ENCODE data around the gene ZACN.
"Not testable (repeated sequence)": the region's sequence is repeated elsewhere in the genome, so short reads cannot be mapped to it uniquely, and the experiment has no call there.

ZACN gene

GRCh38 chr17:76078860-76079534 is at the start of gene ZACN:
TSS of gene ZACN (plus strand) at chr17:76079182. CDS start at chr17:76079265, 83 bp downstream.
- no peak for DNase-seq (ENCODE audit: low spot score)

- DNase-seq (ENCODE audit: low spot score) = no peak
These were observed 46.8 kb upstream of the ZACN start for GRCh38 chr17:76032073-76032779.

GRCh38 chr17:76032780-76033108 is 46.2 kb upstream of the ZACN start:
- DNase-seq (ENCODE audit: low spot score) = no peak

GRCh38 chr17:76033139-76033538 is 45.8 kb upstream of the ZACN start:
- DNase-seq (ENCODE audit: low spot score) = no peak

- no peak for DNase-seq (ENCODE audit: low spot score)
These were observed 44.3 kb upstream of the ZACN start for GRCh38 chr17:76034428-76035350.

- DNase-seq (ENCODE audit: low spot score) = no peak
These were observed 42.3 kb upstream of the ZACN start for GRCh38 chr17:76036497-76037261.

- DNase-seq (ENCODE audit: low spot score) = no peak
These were observed 40.9 kb upstream of the ZACN start for GRCh38 chr17:76038050-76038449.

GRCh38 chr17:76039121-76039520 is 39.9 kb upstream of the ZACN start:
- DNase-seq (ENCODE audit: low spot score) = no peak

GRCh38 chr17:76040376-76040775 is 38.6 kb upstream of the ZACN start:
- DNase-seq (ENCODE audit: low spot score) = no peak

GRCh38 chr17:76042868-76043267 is 36.1 kb upstream of the ZACN start:
- DNase-seq (ENCODE audit: low spot score) = not testable (repeated sequence)

GRCh38 chr17:76044475-76045007 is 34.4 kb upstream of the ZACN start:
- not testable (repeated sequence) for DNase-seq (ENCODE audit: low spot score)

- DNase-seq (ENCODE audit: low spot score) = no peak
These were observed 32.9 kb upstream of the ZACN start for GRCh38 chr17:76046064-76046463.

- DNase-seq (ENCODE audit: low spot score) = no peak
These were observed 30.9 kb upstream of the ZACN start for GRCh38 chr17:76048025-76048605.

GRCh38 chr17:76048711-76049110 is 30.3 kb upstream of the ZACN start:
- DNase-seq (ENCODE audit: low spot score) = no peak

GRCh38 chr17:76049239-76049638 is 29.7 kb upstream of the ZACN start:
- no peak for DNase-seq (ENCODE audit: low spot score)

- no peak for DNase-seq (ENCODE audit: low spot score)
These were observed 29.0 kb upstream of the ZACN start for GRCh38 chr17:76049836-76050537.

GRCh38 chr17:76050538-76051467 is 28.2 kb upstream of the ZACN start:
- DNase-seq (ENCODE audit: low spot score) = no peak

- DNase-seq (ENCODE audit: low spot score) = no peak
These were observed 27.4 kb upstream of the ZACN start for GRCh38 chr17:76051561-76051960.

All from AG08395 (cell line).